ENCODE results near the gene N4BP2L1.

Gene N4BP2L1

GRCh38 chr13:32419862-32420261, 8.1 kb downstream of the N4BP2L1 start:
- peaks cover 0 to 4% (median 0%) of the 10 kb centered on the region in 5 donors for H3K9me3 ChIP-seq (ENCODE audit: control insufficient read depth in 5 of 5, low read length in 5 of 5)
- peaks cover 0 to 11% (median 3%) of the 10 kb centered on the region in 5 donors for H3K36me3 ChIP-seq (ENCODE audit: control insufficient read depth in 5 of 5, insufficient read depth in 5 of 5, low read length in 5 of 5)
- no peaks in the 10 kb centered on the region for H3K4me1 ChIP-seq (ENCODE audit: control insufficient read depth in 5 of 5, insufficient read depth in 5 of 5, low read length in 5 of 5)

GRCh38 chr13:32417995-32418394, 9.9 kb downstream of the N4BP2L1 start:
- peaks cover 0 to 4% (median 0%) of the 10 kb centered on the region in 5 donors for H3K9me3 ChIP-seq (ENCODE audit: control insufficient read depth in 5 of 5, low read length in 5 of 5)
- no peak overlapping the region for H3K4me3 ChIP-seq (ENCODE audit: low read depth in 1 of 5, low read length in 5 of 5)
- H3K36me3 ChIP-seq (ENCODE audit: control insufficient read depth in 5 of 5, insufficient read depth in 5 of 5, low read length in 5 of 5) = peaks cover 0 to 7% (median 3%) of the 10 kb centered on the region in 5 donors
- H3K9ac ChIP-seq (ENCODE audit: low read length in 5 of 5) = no peak overlapping the region
- no peak overlapping the region for H3K27ac ChIP-seq (ENCODE audit: low read depth, low read length)
- H3K27me3 ChIP-seq (ENCODE audit: control insufficient read depth in 5 of 5, insufficient read depth in 4 of 5, low read length in 5 of 5) = no peaks in the 10 kb centered on the region
- no peaks in the 10 kb centered on the region for H3K4me1 ChIP-seq (ENCODE audit: control insufficient read depth in 5 of 5, insufficient read depth in 5 of 5, low read length in 5 of 5)

More at GRCh38 chr13:32419862-32420261, 8.1 kb downstream of the N4BP2L1 start:
- H3K9ac ChIP-seq (ENCODE audit: low read length in 5 of 5) = no peak overlapping the region
- H3K4me3 ChIP-seq (ENCODE audit: low read depth in 1 of 5, low read length in 5 of 5) = no peak overlapping the region
- H3K27me3 ChIP-seq (ENCODE audit: control insufficient read depth in 5 of 5, insufficient read depth in 4 of 5, low read length in 5 of 5) = no peaks in the 10 kb centered on the region
- H3K27ac ChIP-seq (ENCODE audit: low read depth, low read length) = no peak overlapping the region

- Histone ChIP-seq H3K36me3 (ENCODE audit: control insufficient read depth in 5 of 5, insufficient read depth in 5 of 5, low read length in 5 of 5) (peaks cover 0 to 4% (median 3%) of the 10 kb centered on the region in 5 donors), H3K9me3 (ENCODE audit: control insufficient read depth in 5 of 5, low read length in 5 of 5) (peaks cover 0 to 4% (median 0%) of the 10 kb centered on the region in 5 donors), H3K9ac (ENCODE audit: low read length in 5 of 5) (no peak overlapping the region), H3K27me3 (ENCODE audit: control insufficient read depth in 5 of 5, insufficient read depth in 4 of 5, low read length in 5 of 5) (no peaks in the 10 kb centered on the region), H3K4me1 (ENCODE audit: control insufficient read depth in 5 of 5, insufficient read depth in 5 of 5, low read length in 5 of 5) (peaks cover under 1 to 4% (median 2%) of the 10 kb centered on the region in 5 donors), H3K27ac (ENCODE audit: low read depth, low read length) (no peak overlapping the region), H3K4me3 (ENCODE audit: low read depth in 1 of 5, low read length in 5 of 5) (no peak overlapping the region)
These were observed 12.9 kb downstream of the N4BP2L1 start for GRCh38 chr13:32415019-32415418.

GRCh38 chr13:32414580-32414979, 13.3 kb downstream of the N4BP2L1 start:
- Histone ChIP-seq H3K4me3 (ENCODE audit: low read depth in 1 of 5, low read length in 5 of 5) (no peak overlapping the region), H3K27ac (ENCODE audit: low read depth, low read length) (no peak overlapping the region), H3K36me3 (ENCODE audit: control insufficient read depth in 5 of 5, insufficient read depth in 5 of 5, low read length in 5 of 5) (peaks cover 0 to under 1% (median 0%) of the 10 kb centered on the region in 5 donors), H3K4me1 (ENCODE audit: control insufficient read depth in 5 of 5, insufficient read depth in 5 of 5, low read length in 5 of 5) (peaks cover 3 to 8% (median 7%) of the 10 kb centered on the region in 5 donors), H3K9me3 (ENCODE audit: control insufficient read depth in 5 of 5, low read length in 5 of 5) (no peaks in the 10 kb centered on the region), H3K9ac (ENCODE audit: low read length in 5 of 5) (no peak overlapping the region), H3K27me3 (ENCODE audit: control insufficient read depth in 5 of 5, insufficient read depth in 4 of 5, low read length in 5 of 5) (no peaks in the 10 kb centered on the region)

- Histone ChIP-seq H3K36me3 (ENCODE audit: control insufficient read depth in 5 of 5, insufficient read depth in 5 of 5, low read length in 5 of 5) (no peaks in the 10 kb centered on the region), H3K4me3 (ENCODE audit: low read depth in 1 of 5, low read length in 5 of 5) (no peak overlapping the region), H3K27me3 (ENCODE audit: control insufficient read depth in 5 of 5, insufficient read depth in 4 of 5, low read length in 5 of 5) (no peaks in the 10 kb centered on the region), H3K9me3 (ENCODE audit: control insufficient read depth in 5 of 5, low read length in 5 of 5) (no peaks in the 10 kb centered on the region), H3K9ac (ENCODE audit: low read length in 5 of 5) (no peak overlapping the region), H3K27ac (ENCODE audit: low read depth, low read length) (no peak overlapping the region), H3K4me1 (ENCODE audit: control insufficient read depth in 5 of 5, insufficient read depth in 5 of 5, low read length in 5 of 5) (peaks cover 3 to 14% (median 13%) of the 10 kb centered on the region in 5 donors)
These were observed 14.6 kb downstream of the N4BP2L1 start for GRCh38 chr13:32413284-32413683.

GRCh38 chr13:32409561-32410421, 18.1 kb downstream of the N4BP2L1 start:
- Histone ChIP-seq H3K9me3 (ENCODE audit: control insufficient read depth in 5 of 5, low read length in 5 of 5) (no peaks in the 10 kb centered on the region), H3K4me3 (ENCODE audit: low read depth in 1 of 5, low read length in 5 of 5) (peak overlapping the region; percentile 13 to 60 (median 51)), H3K36me3 (ENCODE audit: control insufficient read depth in 5 of 5, insufficient read depth in 5 of 5, low read length in 5 of 5) (peaks cover 0 to 14% (median 8%) of the 10 kb centered on the region in 5 donors)

GRCh38 chr13:32409001-32409313, 19.0 kb downstream of the N4BP2L1 start:
- peaks cover 3 to 14% (median 13%) of the 10 kb centered on the region in 5 donors for H3K4me1 ChIP-seq (ENCODE audit: control insufficient read depth in 5 of 5, insufficient read depth in 5 of 5, low read length in 5 of 5)
- no peak overlapping the region for H3K4me3 ChIP-seq (ENCODE audit: low read depth in 1 of 5, low read length in 5 of 5)
- H3K36me3 ChIP-seq (ENCODE audit: control insufficient read depth in 5 of 5, insufficient read depth in 5 of 5, low read length in 5 of 5) = peaks cover 0 to 22% (median 8%) of the 10 kb centered on the region in 5 donors
- H3K27ac ChIP-seq (ENCODE audit: low read depth, low read length) = no peak overlapping the region
- no peaks in the 10 kb centered on the region for H3K9me3 ChIP-seq (ENCODE audit: control insufficient read depth in 5 of 5, low read length in 5 of 5)
- no peak overlapping the region for H3K9ac ChIP-seq (ENCODE audit: low read length in 5 of 5)
- H3K27me3 ChIP-seq (ENCODE audit: control insufficient read depth in 5 of 5, insufficient read depth in 4 of 5, low read length in 5 of 5) = no peaks in the 10 kb centered on the region

More at GRCh38 chr13:32409561-32410421, 18.1 kb downstream of the N4BP2L1 start:
- no peaks in the 10 kb centered on the region for H3K27me3 ChIP-seq (ENCODE audit: control insufficient read depth in 5 of 5, insufficient read depth in 4 of 5, low read length in 5 of 5)
- peak overlapping the region in 1 of 5 donors; percentile 20 for H3K9ac ChIP-seq (ENCODE audit: low read length in 5 of 5)
- peaks cover 3 to 14% (median 13%) of the 10 kb centered on the region in 5 donors for H3K4me1 ChIP-seq (ENCODE audit: control insufficient read depth in 5 of 5, insufficient read depth in 5 of 5, low read length in 5 of 5)
- peak overlapping the region; percentile 35 for H3K27ac ChIP-seq (ENCODE audit: low read depth, low read length)

- Histone ChIP-seq H3K36me3 (ENCODE audit: control insufficient read depth in 5 of 5, insufficient read depth in 5 of 5, low read length in 5 of 5) (peaks cover 0 to 26% (median 8%) of the 10 kb centered on the region in 5 donors), H3K9ac (ENCODE audit: low read length in 5 of 5) (no peak overlapping the region), H3K27ac (ENCODE audit: low read depth, low read length) (no peak overlapping the region)
These were observed 19.5 kb downstream of the N4BP2L1 start for GRCh38 chr13:32408296-32409000.

GRCh38 chr13:32407854-32408253, 20.1 kb downstream of the N4BP2L1 start:
- Histone ChIP-seq H3K27ac (ENCODE audit: low read depth, low read length) (no peak overlapping the region), H3K9me3 (ENCODE audit: control insufficient read depth in 5 of 5, low read length in 5 of 5) (no peaks in the 10 kb centered on the region), H3K36me3 (ENCODE audit: control insufficient read depth in 5 of 5, insufficient read depth in 5 of 5, low read length in 5 of 5) (peaks cover 5 to 31% (median 12%) of the 10 kb centered on the region in 5 donors), H3K4me3 (ENCODE audit: low read depth in 1 of 5, low read length in 5 of 5) (no peak overlapping the region), H3K27me3 (ENCODE audit: control insufficient read depth in 5 of 5, insufficient read depth in 4 of 5, low read length in 5 of 5) (no peaks in the 10 kb centered on the region), H3K9ac (ENCODE audit: low read length in 5 of 5) (no peak overlapping the region), H3K4me1 (ENCODE audit: control insufficient read depth in 5 of 5, insufficient read depth in 5 of 5, low read length in 5 of 5) (peaks cover 3 to 14% (median 13%) of the 10 kb centered on the region in 5 donors)

More at GRCh38 chr13:32408296-32409000, 19.5 kb downstream of the N4BP2L1 start:
- Histone ChIP-seq H3K4me1 (ENCODE audit: control insufficient read depth in 5 of 5, insufficient read depth in 5 of 5, low read length in 5 of 5) (peaks cover 3 to 14% (median 13%) of the 10 kb centered on the region in 5 donors), H3K9me3 (ENCODE audit: control insufficient read depth in 5 of 5, low read length in 5 of 5) (no peaks in the 10 kb centered on the region), H3K27me3 (ENCODE audit: control insufficient read depth in 5 of 5, insufficient read depth in 4 of 5, low read length in 5 of 5) (no peaks in the 10 kb centered on the region), H3K4me3 (ENCODE audit: low read depth in 1 of 5, low read length in 5 of 5) (no peak overlapping the region)

- H3K4me3 ChIP-seq (ENCODE audit: low read depth in 1 of 5, low read length in 5 of 5) = no peak overlapping the region
- H3K4me1 ChIP-seq (ENCODE audit: control insufficient read depth in 5 of 5, insufficient read depth in 5 of 5, low read length in 5 of 5) = no peaks in the 10 kb centered on the region
- H3K9ac ChIP-seq (ENCODE audit: low read length in 5 of 5) = no peak overlapping the region
- peaks cover 15 to 39% (median 18%) of the 10 kb centered on the region in 5 donors for H3K36me3 ChIP-seq (ENCODE audit: control insufficient read depth in 5 of 5, insufficient read depth in 5 of 5, low read length in 5 of 5)
- H3K27me3 ChIP-seq (ENCODE audit: control insufficient read depth in 5 of 5, insufficient read depth in 4 of 5, low read length in 5 of 5) = no peaks in the 10 kb centered on the region
- H3K27ac ChIP-seq (ENCODE audit: low read depth, low read length) = no peak overlapping the region
- H3K9me3 ChIP-seq (ENCODE audit: control insufficient read depth in 5 of 5, low read length in 5 of 5) = no peaks in the 10 kb centered on the region
These were observed 24.8 kb downstream of the N4BP2L1 start for GRCh38 chr13:32403108-32403507.
